Left ventricle myocardium inferior (tissue), 1 donor: ENCODE measurements around the gene PABPN1L. TPM values are rescaled to one million over a fixed set of nuclear protein-coding genes. Genes with fewer than 3 reads are reported as not detected.

Experiments
- DNase-seq: peaks from one replicate; pipeline ENCODE4 v3.0.0-alpha.2; 2020
- H3K27ac ChIP-seq: fragments of 200-600 bp; replicated peaks from 2 replicates; pipeline ENCODE4 v1.8.0; 2021
- H3K27me3 ChIP-seq: fragments of 200-600 bp; 2 replicates; pipeline ENCODE4 v1.8.0; 2021; ENCODE audit warnings: low read depth
- H3K36me3 ChIP-seq: fragments of 200-600 bp; 2 replicates; pipeline ENCODE4 v1.8.0; 2021
- H3K4me1 ChIP-seq: fragments of 200-600 bp; 2 replicates; pipeline ENCODE4 v1.8.0; 2021
- H3K4me3 ChIP-seq: fragments of 200-600 bp; 2 replicates; pipeline ENCODE4 v1.8.0; 2021; ENCODE audit warnings: mild to moderate bottlenecking, moderate library complexity
- H3K9me3 ChIP-seq: fragments of 200-600 bp; replicated peaks from 2 replicates; pipeline ENCODE4 v1.8.0; 2021
- CTCF ChIP-seq: fragments of 200-600 bp; IDR thresholded peaks from 2 replicates; pipeline ENCODE4 v1.8.0; 2021; ENCODE audit warnings: antibody characterized with exemption, mild to moderate bottlenecking, borderline replicate concordance
- intact Hi-C: fragments of 100-400 bp; cut with micrococcal nuclease; formaldehyde crosslinking; loops from one replicate; pipeline ENCODE4 v1.11.0; 2022
- total RNA-seq: library from RNA; stranded (reverse); fragmentation: NEBNext Ultra II Directional; extraction: Animal tissue kit (Norgen Biotek cat#: 25700); gene quantifications from one replicate; pipeline ENCODE4 v1.2.1, GENCODE V29; 2021
- donor health status: DM: no; HTN: yes; CAD: no; lungs with severe emphysema.

The PABPN1L gene
- total RNA-seq, 1 donor from 2014 or later: not detected

- peaks cover 44% of the 10 kb centered on the region for H3K36me3 ChIP-seq
- H3K4me1 ChIP-seq: peaks cover 35% of the 10 kb centered on the region
- no peak for TF ChIP-seq CTCF
- peak; percentile 35 for DNase-seq
- H3K27ac ChIP-seq: peak overlapping the region; percentile 92
- intact Hi-C loops: loop anchor here (10.0 kb wide), 1 partner anchor 47 kb away; no protein-coding TSS in a partner anchor
- H3K9me3 ChIP-seq: no peaks in the 10 kb centered on the region
- peaks cover 8% of the 10 kb centered on the region for H3K27me3 ChIP-seq
- H3K4me3 ChIP-seq: peak overlapping the region; percentile 44
Observed at GRCh38 chr16:88888057-88888456, 21.6 kb upstream of the PABPN1L start.

- peak; percentile 45 for TF ChIP-seq CTCF
- H3K36me3 ChIP-seq: peaks cover 51% of the 10 kb centered on the region
- H3K27me3 ChIP-seq: peaks cover 18% of the 10 kb centered on the region
- H3K9me3 ChIP-seq: no peaks in the 10 kb centered on the region
- peaks cover 36% of the 10 kb centered on the region for H3K4me1 ChIP-seq
- intact Hi-C loops: loop anchor here (10.0 kb wide), 1 partner anchor 48 kb away; no protein-coding TSS in a partner anchor
- peak overlapping the region; percentile 92 for H3K27ac ChIP-seq
- peak overlapping the region; percentile 44 for H3K4me3 ChIP-seq
- peak; percentile 93 for DNase-seq
Observed at GRCh38 chr16:88886845-88887521, 20.5 kb upstream of the PABPN1L start.

- H3K36me3 ChIP-seq: peaks cover 48% of the 10 kb centered on the region
- intact Hi-C loops: loop anchor here (10.0 kb wide), 1 partner anchor 48 kb away; no protein-coding TSS in a partner anchor
- H3K27ac ChIP-seq: peak overlapping the region; percentile 92
- peak; percentile 28 for DNase-seq
- TF ChIP-seq CTCF: no peak
- H3K4me3 ChIP-seq: no peak overlapping the region
- H3K4me1 ChIP-seq: peaks cover 42% of the 10 kb centered on the region
- H3K9me3 ChIP-seq: no peaks in the 10 kb centered on the region
- H3K27me3 ChIP-seq: peaks cover 23% of the 10 kb centered on the region
Observed at GRCh38 chr16:88886420-88886844, 20.0 kb upstream of the PABPN1L start.

- no peak for TF ChIP-seq CTCF
- H3K27me3 ChIP-seq: peaks cover 28% of the 10 kb centered on the region
- intact Hi-C loops: loop anchor here (10.0 kb wide), 1 partner anchor 49 kb away; no protein-coding TSS in a partner anchor
- no peak overlapping the region for H3K4me3 ChIP-seq
- H3K4me1 ChIP-seq: peaks cover 48% of the 10 kb centered on the region
- peaks cover 47% of the 10 kb centered on the region for H3K36me3 ChIP-seq
- no peak for DNase-seq
- H3K9me3 ChIP-seq: no peaks in the 10 kb centered on the region
- H3K27ac ChIP-seq: peak overlapping the region; percentile 92
Observed at GRCh38 chr16:88885693-88886280, 19.3 kb upstream of the PABPN1L start.

GRCh38 chr16:88884569-88885271, 18.3 kb upstream of the PABPN1L start:
- H3K36me3 ChIP-seq: peaks cover 53% of the 10 kb centered on the region
- H3K27me3 ChIP-seq: peaks cover 39% of the 10 kb centered on the region
- no peaks in the 10 kb centered on the region for H3K9me3 ChIP-seq
- TF ChIP-seq CTCF: no peak
- H3K4me3 ChIP-seq: no peak overlapping the region
- H3K4me1 ChIP-seq: peaks cover 51% of the 10 kb centered on the region
- DNase-seq: no peak
- intact Hi-C loops: loop anchor here (10.0 kb wide), 1 partner anchor 50 kb away; no protein-coding TSS in a partner anchor
- no peak overlapping the region for H3K27ac ChIP-seq
